ENCODE data around the gene KDM4B.

DNA sequence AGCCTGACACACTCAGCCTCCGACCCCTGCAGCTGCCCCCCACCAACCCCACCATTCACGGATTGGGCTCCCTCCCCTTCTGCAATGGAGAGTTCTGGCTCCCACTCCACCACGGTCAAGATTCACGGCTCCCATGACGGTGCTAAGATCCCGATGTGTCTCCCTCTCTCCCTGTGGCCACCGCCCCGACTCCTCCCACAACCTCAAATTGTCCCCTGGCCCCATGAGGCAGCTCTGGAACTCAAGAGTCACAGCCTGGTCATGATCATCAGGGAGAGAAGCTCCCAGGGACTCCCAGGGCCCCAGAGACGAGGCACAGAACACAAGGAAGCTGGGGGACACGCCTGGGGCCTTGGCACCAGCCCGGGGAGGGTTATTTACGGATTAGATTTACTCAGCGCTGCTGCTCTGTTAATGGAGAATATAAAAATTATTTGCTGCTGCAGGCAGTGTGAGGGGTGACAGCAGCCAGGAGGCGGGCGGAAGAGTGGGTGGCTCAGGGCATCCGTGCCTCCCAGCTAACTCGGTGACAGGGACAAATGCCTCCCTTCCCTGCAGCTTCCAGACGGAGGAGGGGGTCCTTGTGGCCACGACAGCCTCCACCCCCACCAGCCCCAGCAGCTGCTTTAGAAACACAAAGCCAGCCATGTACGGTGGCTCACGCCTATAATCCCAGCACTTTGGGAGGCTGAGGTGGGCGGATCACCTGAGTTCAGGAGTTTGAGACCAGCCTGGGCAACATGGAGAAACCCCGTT is 187.5 kb downstream of the KDM4B start:
- no peak for TF ChIP-seq TARDBP (IDR thresholded peaks at IDR 0.05)
- no peak for TF ChIP-seq SUZ12 (IDR thresholded peaks at IDR 0.05)
- no peak for TF ChIP-seq FOXK2 (IDR thresholded peaks at IDR 0.05)
- TF ChIP-seq CTBP1 (IDR thresholded peaks at IDR 0.05; ENCODE audit: borderline replicate concordance), result no peak
- TF ChIP-seq BHLHE40 (IDR thresholded peaks at IDR 0.05; ENCODE audit: borderline replicate concordance), result no peak
- no peak for TF ChIP-seq ELF4 (IDR thresholded peaks at IDR 0.05)
- TF ChIP-seq SP1 (IDR thresholded peaks at IDR 0.05), result no peak
- no peak for TF ChIP-seq LEF1 (IDR thresholded peaks at IDR 0.05; ENCODE audit: borderline replicate concordance)
- TF ChIP-seq, protein P1, sequence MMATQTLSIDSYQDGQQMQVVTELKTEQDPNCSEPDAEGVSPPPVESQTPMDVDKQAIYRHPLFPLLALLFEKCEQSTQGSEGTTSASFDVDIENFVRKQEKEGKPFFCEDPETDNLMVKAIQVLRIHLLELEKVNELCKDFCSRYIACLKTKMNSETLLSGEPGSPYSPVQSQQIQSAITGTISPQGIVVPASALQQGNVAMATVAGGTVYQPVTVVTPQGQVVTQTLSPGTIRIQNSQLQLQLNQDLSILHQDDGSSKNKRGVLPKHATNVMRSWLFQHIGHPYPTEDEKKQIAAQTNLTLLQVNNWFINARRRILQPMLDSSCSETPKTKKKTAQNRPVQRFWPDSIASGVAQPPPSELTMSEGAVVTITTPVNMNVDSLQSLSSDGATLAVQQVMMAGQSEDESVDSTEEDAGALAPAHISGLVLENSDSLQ (IDR thresholded peaks at IDR 0.05), result no peak
